Adrenal gland (tissue), 5 donors: ENCODE data around the gene NAV2.

Source experiments
- CTCF ChIP-seq, 6 experiments: fragments of 450-650 bp in 4 of 6; fragments of 200-600 bp in 2 of 6; sonication (generic) in 1 of 6; IDR thresholded peaks; 1 replicate in 5 of 6; 2 replicates in 1 of 6; pipeline versions ENCODE4 v1.5.1 to v1.8.0; 2016 to 2021; ENCODE audit warnings: antibody characterized with exemption in 6 of 6, mild to moderate bottlenecking in 2 of 6, moderate library complexity in 1 of 6
- POLR2A ChIP-seq, 2 donors: fragments of 450-650 bp; IDR thresholded peaks; one replicate each; pipeline ENCODE4 v1.6.1; 2017; ENCODE audit warnings: antibody characterized with exemption in 2 of 2, mild to moderate bottlenecking in 2 of 2, moderate library complexity in 1 of 2
- donor health status: DM: no; HTN: no; CAD: no.

GRCh38 chr11:19989191-19989590 lies 276.6 kb downstream of the NAV2 start:
- no peak for TF ChIP-seq CTCF (IDR thresholded peaks at IDR 0.05)
- TF ChIP-seq POLR2A (IDR thresholded peaks at IDR 0.05): no peak
